Activated naive CD4-positive, alpha-beta T cell treated with anti-CD3 and anti-CD28 coated beads, Interleukin-2, amount 10 ng/mL, durations not matched to agents 7 days and 5 days (primary cell): ENCODE data around the gene ZNF462.

ENCODE experiments used
- CTCF ChIA-PET: fragments of 350-600 bp; sonication (Branson Sonifier 250); formaldehyde crosslinking; loops from one replicate; lab custom pipeline; 2021; ENCODE audit warnings: antibody characterized with exemption; lab: Charles Lee
- DNase-seq: peaks from one replicate; pipeline ENCODE4 v3.0.0-alpha.2; 2020
- H3K27ac Mint-ChIP-seq: one replicate; pipeline ENCODE4 v1.8.0; 2021; ENCODE audit warnings: mild to moderate bottlenecking, moderate library complexity, mixed read lengths
- H3K27me3 Mint-ChIP-seq: one replicate; pipeline ENCODE4 v1.8.0; 2021; ENCODE audit warnings: mild to moderate bottlenecking, mixed read lengths
- H3K36me3 Mint-ChIP-seq: one replicate; pipeline ENCODE4 v1.8.0; 2021; ENCODE audit warnings: mixed read lengths
- H3K4me1 Mint-ChIP-seq: one replicate; pipeline ENCODE4 v1.8.0; 2021; ENCODE audit warnings: mixed read lengths
- H3K4me3 Mint-ChIP-seq: one replicate; pipeline ENCODE4 v1.8.0; 2021; ENCODE audit warnings: mild to moderate bottlenecking, moderate library complexity, mixed read lengths
- H3K9me3 Mint-ChIP-seq: one replicate; pipeline ENCODE4 v1.8.0; 2021; ENCODE audit warnings: mixed read lengths

Gene ZNF462

DNA sequence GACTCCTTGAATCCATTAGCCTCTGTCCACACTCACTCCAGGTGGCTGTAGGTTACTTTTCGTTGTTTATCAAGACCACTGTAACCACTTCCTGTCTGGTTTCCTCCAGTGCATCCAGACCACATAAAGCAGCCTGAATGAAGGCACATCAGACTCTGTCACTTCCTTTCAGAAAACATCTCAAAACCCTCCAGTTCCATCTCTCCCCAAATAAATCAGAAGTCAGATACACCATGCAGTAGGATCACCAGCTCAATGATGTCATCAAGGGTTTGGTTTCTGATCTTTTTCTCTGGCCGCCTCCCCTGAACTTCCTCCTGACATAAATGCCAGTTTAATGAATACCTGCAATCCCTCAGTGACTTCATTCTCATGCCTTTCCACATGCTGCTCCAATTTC, 161.2 kb downstream of the ZNF462 start:
- no peak overlapping the region for H3K27ac Mint-ChIP-seq
- no peaks in the 10 kb centered on the region for H3K27me3 Mint-ChIP-seq
- no peaks in the 10 kb centered on the region for H3K36me3 Mint-ChIP-seq
- H3K9me3 Mint-ChIP-seq = no peaks in the 10 kb centered on the region
- peaks cover 13% of the 10 kb centered on the region for H3K4me1 Mint-ChIP-seq
- no peak overlapping the region for H3K4me3 Mint-ChIP-seq
- CTCF ChIA-PET = no interaction called here
- DNase-seq = peak; percentile 25

- Mint-ChIP-seq H3K4me1 (peaks cover 13% of the 10 kb centered on the region), H3K4me3 (no peak overlapping the region), H3K9me3 (no peaks in the 10 kb centered on the region), H3K27ac (no peak overlapping the region), H3K36me3 (no peaks in the 10 kb centered on the region), H3K27me3 (no peaks in the 10 kb centered on the region)
- DNase-seq = no peak
- CTCF ChIA-PET = no interaction called here
These were observed 162.5 kb downstream of the ZNF462 start for GRCh38 chr9:107025260-107026035.

- no peaks in the 10 kb centered on the region for H3K36me3 Mint-ChIP-seq
- peaks cover 15% of the 10 kb centered on the region for H3K4me1 Mint-ChIP-seq
- H3K27me3 Mint-ChIP-seq = no peaks in the 10 kb centered on the region
- H3K4me3 Mint-ChIP-seq = no peak overlapping the region
- H3K9me3 Mint-ChIP-seq = peaks cover 3% of the 10 kb centered on the region
- no peak for DNase-seq
- H3K27ac Mint-ChIP-seq = no peak overlapping the region
- CTCF ChIA-PET = no interaction called here
These were observed 166.2 kb downstream of the ZNF462 start for GRCh38 chr9:107029146-107029545.

GRCh38 chr9:107033966-107034365, 171.0 kb downstream of the ZNF462 start:
- no peak for DNase-seq
- Mint-ChIP-seq H3K27ac (no peak overlapping the region), H3K4me3 (no peak overlapping the region), H3K9me3 (peaks cover 3% of the 10 kb centered on the region), H3K27me3 (no peaks in the 10 kb centered on the region), H3K4me1 (peaks cover 13% of the 10 kb centered on the region), H3K36me3 (no peaks in the 10 kb centered on the region)
- CTCF ChIA-PET = no interaction called here

GRCh38 chr9:107034831-107035230, 171.9 kb downstream of the ZNF462 start:
- CTCF ChIA-PET = no interaction called here
- no peaks in the 10 kb centered on the region for H3K27me3 Mint-ChIP-seq
- no peak overlapping the region for H3K4me3 Mint-ChIP-seq
- H3K4me1 Mint-ChIP-seq = peaks cover 13% of the 10 kb centered on the region
- DNase-seq = no peak
- H3K27ac Mint-ChIP-seq = no peak overlapping the region
- peaks cover 3% of the 10 kb centered on the region for H3K9me3 Mint-ChIP-seq
- H3K36me3 Mint-ChIP-seq = no peaks in the 10 kb centered on the region

GRCh38 chr9:107036367-107036766, 173.4 kb downstream of the ZNF462 start:
- peaks cover 13% of the 10 kb centered on the region for H3K4me1 Mint-ChIP-seq
- CTCF ChIA-PET = no interaction called here
- H3K4me3 Mint-ChIP-seq = no peak overlapping the region
- no peaks in the 10 kb centered on the region for H3K36me3 Mint-ChIP-seq
- peaks cover 3% of the 10 kb centered on the region for H3K9me3 Mint-ChIP-seq
- peaks cover 3% of the 10 kb centered on the region for H3K27me3 Mint-ChIP-seq
- no peak overlapping the region for H3K27ac Mint-ChIP-seq
- DNase-seq = no peak

GRCh38 chr9:107039542-107039941, 176.6 kb downstream of the ZNF462 start:
- DNase-seq = no peak
- H3K4me3 Mint-ChIP-seq = no peak overlapping the region
- H3K36me3 Mint-ChIP-seq = no peaks in the 10 kb centered on the region
- H3K4me1 Mint-ChIP-seq = peaks cover 4% of the 10 kb centered on the region
- H3K27ac Mint-ChIP-seq = no peak overlapping the region
- no peaks in the 10 kb centered on the region for H3K9me3 Mint-ChIP-seq
- CTCF ChIA-PET = no interaction called here
- peaks cover 4% of the 10 kb centered on the region for H3K27me3 Mint-ChIP-seq

GRCh38 chr9:107042606-107043005, 179.6 kb downstream of the ZNF462 start:
- Mint-ChIP-seq H3K27ac (no peak overlapping the region), H3K4me1 (no peaks in the 10 kb centered on the region), H3K4me3 (no peak overlapping the region)

DNA sequence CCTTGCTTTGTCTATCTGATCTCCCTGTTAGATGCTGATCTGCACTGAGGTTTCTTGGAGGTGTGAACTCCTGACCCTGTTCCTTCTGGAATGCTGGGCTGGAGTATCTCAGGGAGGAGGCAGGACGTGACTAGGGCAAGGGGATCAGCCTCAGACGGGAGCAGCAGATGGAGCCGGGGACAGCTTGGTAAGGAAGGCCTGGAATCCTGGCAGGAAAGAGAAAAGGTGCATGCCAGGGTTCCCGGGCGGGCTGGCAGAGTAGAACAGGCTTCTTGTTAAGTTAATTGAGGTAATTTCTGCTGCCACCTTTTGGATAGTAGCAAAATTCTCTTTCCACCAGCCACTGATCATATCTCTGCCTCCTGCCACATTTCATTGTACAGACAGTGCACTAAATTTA, 180.9 kb downstream of the ZNF462 start:
- Mint-ChIP-seq H3K9me3 (no peaks in the 10 kb centered on the region), H3K4me1 (no peaks in the 10 kb centered on the region), H3K27me3 (peaks cover 4% of the 10 kb centered on the region), H3K27ac (no peak overlapping the region), H3K36me3 (no peaks in the 10 kb centered on the region), H3K4me3 (no peak overlapping the region)
- CTCF ChIA-PET = no interaction called here
- DNase-seq = no peak

More at GRCh38 chr9:107042606-107043005, 179.6 kb downstream of the ZNF462 start:
- Mint-ChIP-seq H3K9me3 (no peaks in the 10 kb centered on the region), H3K27me3 (peaks cover 4% of the 10 kb centered on the region), H3K36me3 (no peaks in the 10 kb centered on the region)
- DNase-seq = no peak
- CTCF ChIA-PET = no interaction called here

DNA sequence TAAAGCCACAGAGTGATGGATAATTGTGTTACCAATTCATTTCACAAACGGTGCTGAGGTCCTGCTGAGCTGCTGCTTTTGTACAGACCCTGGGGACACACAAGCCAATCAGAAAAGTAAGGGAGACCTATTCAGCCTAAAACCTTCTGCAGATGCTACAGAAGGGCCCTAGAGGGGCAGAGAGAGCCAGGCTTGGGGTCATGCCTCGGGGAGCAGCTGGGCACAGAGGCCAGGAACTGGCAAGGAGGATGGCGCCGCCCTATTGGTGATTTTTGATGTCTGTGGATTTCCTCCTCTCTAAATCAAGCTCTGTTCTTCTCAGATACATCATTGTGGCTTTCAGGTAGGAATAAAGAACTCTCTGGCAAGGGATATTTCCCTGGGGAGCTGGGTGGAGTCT, 181.9 kb downstream of the ZNF462 start:
- no peak overlapping the region for H3K4me3 Mint-ChIP-seq
- no peaks in the 10 kb centered on the region for H3K36me3 Mint-ChIP-seq
- DNase-seq = no peak
- H3K4me1 Mint-ChIP-seq = no peaks in the 10 kb centered on the region
- H3K27ac Mint-ChIP-seq = no peak overlapping the region
- H3K27me3 Mint-ChIP-seq = peaks cover 4% of the 10 kb centered on the region
- no peaks in the 10 kb centered on the region for H3K9me3 Mint-ChIP-seq
- CTCF ChIA-PET = interaction anchor here (0.6 to 1.8 kb wide), 3 partner anchors 13 to 757 kb away, joined by 3 to 4 read pairs (median 3); no protein-coding TSS in a partner anchor

DNA sequence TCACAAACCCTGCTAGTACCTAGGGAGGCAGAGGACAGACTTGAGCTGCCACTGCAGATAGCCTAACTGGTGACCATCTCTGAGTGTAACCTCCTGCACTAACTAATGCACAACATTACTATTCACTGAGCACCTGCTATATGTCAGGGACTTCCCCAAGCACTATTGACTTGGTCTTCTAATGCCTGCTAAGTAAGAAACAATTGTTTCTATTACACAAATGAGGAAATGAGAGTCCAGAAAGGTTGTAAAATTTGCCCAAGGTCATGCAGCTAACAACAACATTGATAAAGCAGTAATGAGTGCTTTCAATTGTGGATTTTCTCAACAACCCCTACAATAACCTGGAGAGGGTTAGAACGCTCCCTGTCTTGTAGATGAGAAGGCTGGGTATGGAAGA, 183.7 kb downstream of the ZNF462 start:
- Mint-ChIP-seq H3K9me3 (no peaks in the 10 kb centered on the region), H3K27ac (no peak overlapping the region), H3K27me3 (no peaks in the 10 kb centered on the region), H3K4me3 (no peak overlapping the region), H3K4me1 (no peaks in the 10 kb centered on the region), H3K36me3 (no peaks in the 10 kb centered on the region)
- CTCF ChIA-PET = no interaction called here
- no peak for DNase-seq

GRCh38 chr9:107049046-107049802, 186.3 kb downstream of the ZNF462 start:
- no peaks in the 10 kb centered on the region for H3K9me3 Mint-ChIP-seq
- CTCF ChIA-PET = no interaction called here
- no peak overlapping the region for H3K4me3 Mint-ChIP-seq
- no peaks in the 10 kb centered on the region for H3K27me3 Mint-ChIP-seq
- no peaks in the 10 kb centered on the region for H3K36me3 Mint-ChIP-seq
- H3K27ac Mint-ChIP-seq = no peak overlapping the region
- no peaks in the 10 kb centered on the region for H3K4me1 Mint-ChIP-seq
- no peak for DNase-seq

- H3K27me3 Mint-ChIP-seq = no peaks in the 10 kb centered on the region
- H3K36me3 Mint-ChIP-seq = no peaks in the 10 kb centered on the region
- H3K27ac Mint-ChIP-seq = no peak overlapping the region
- H3K9me3 Mint-ChIP-seq = no peaks in the 10 kb centered on the region
- DNase-seq = no peak
- H3K4me3 Mint-ChIP-seq = no peak overlapping the region
- CTCF ChIA-PET = no interaction called here
- H3K4me1 Mint-ChIP-seq = no peaks in the 10 kb centered on the region
These were observed 186.8 kb downstream of the ZNF462 start for GRCh38 chr9:107049803-107050184.

DNA sequence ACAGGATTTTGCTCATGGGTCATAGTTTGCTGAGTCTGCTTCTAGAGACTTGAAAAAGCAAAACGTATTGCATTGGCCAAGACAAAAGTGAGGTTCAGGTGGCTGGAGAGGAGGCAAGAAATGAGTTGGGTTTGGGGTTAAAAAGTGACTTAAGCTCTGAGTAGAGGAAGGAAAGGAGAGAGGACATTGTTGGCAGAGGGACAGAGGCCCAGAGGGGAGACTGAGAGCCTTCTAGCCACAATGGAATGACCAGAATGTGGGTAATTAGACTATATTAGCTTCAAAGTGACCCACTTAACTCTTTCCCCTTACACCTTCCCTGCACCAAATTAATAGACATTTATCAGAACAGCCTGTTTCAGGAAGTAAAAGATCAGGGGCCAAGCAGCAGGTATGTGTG, 188.4 kb downstream of the ZNF462 start:
- no peak for DNase-seq
- no peak overlapping the region for H3K4me3 Mint-ChIP-seq
- H3K36me3 Mint-ChIP-seq = no peaks in the 10 kb centered on the region
- no peaks in the 10 kb centered on the region for H3K4me1 Mint-ChIP-seq
- no peak overlapping the region for H3K27ac Mint-ChIP-seq
- H3K9me3 Mint-ChIP-seq = no peaks in the 10 kb centered on the region
- no peaks in the 10 kb centered on the region for H3K27me3 Mint-ChIP-seq
- CTCF ChIA-PET = no interaction called here

GRCh38 chr9:107054146-107054545, 191.2 kb downstream of the ZNF462 start:
- H3K4me3 Mint-ChIP-seq = no peak overlapping the region
- H3K36me3 Mint-ChIP-seq = no peaks in the 10 kb centered on the region
- no peaks in the 10 kb centered on the region for H3K27me3 Mint-ChIP-seq
- DNase-seq = no peak
- CTCF ChIA-PET = no interaction called here
- no peaks in the 10 kb centered on the region for H3K4me1 Mint-ChIP-seq
- no peak overlapping the region for H3K27ac Mint-ChIP-seq
- no peaks in the 10 kb centered on the region for H3K9me3 Mint-ChIP-seq
